ENCODE results near the gene CEMIP. TPM values are rescaled to one million over a fixed set of nuclear protein-coding genes. Genes with fewer than 3 reads are reported as not detected.

CEMIP gene
- total and polyA plus RNA-seq, 2 of the 8 experiments (the other 6 are each of a cell fraction or from before 2014, with no cell fraction given) = 0.11 to 0.60 TPM

DNA sequence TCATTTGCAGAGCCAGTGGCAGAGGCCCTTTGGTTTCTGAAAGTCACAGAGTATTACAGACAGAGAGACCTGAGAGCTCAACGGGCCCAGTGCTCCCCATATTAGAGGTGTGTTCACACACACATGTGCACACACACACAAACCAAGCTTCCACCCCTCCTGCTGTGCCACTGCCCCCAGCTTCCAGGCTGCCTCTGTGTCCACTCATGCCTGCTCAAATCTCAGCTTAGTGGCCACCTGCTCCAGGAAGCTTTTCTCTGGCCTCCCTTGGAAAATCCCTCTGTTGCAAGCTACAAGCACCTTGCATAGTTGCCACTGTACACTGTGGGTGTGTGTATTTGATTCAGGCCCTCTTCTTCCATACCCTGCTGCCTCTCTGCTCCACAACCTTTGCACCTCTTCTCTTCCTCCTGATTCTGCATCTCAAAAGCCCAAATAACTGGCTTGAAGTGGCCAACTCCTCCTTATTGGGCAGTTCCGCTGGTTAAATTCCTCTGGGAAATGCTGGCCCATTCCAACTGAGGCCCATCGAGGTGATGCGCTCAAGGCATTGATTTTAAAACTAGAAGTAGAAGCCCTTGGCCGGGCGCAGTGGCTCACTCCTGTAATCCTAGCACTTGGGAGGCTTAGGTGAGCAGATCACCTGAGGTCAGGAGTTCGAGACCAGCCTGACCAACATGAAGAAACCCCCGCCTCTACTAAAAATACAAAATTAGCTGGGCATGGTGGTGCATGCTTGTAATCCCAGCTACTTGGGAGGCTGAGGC lies 187.4 kb downstream of the CEMIP start:
- Histone ChIP-seq H3K27me3 (replicated peaks in 1 of 4; ENCODE audit: control insufficient read depth in 3 of 4, extremely low read depth in 1 of 4, insufficient read depth in 3 of 4, low read length in 3 of 4) (no peaks in the 10 kb centered on the region), H3K4ac (replicated peaks; ENCODE audit: insufficient read length, low read depth, low read length) (peak overlapping the region; percentile 36), H4K20me1 (replicated peaks in 1 of 2; ENCODE audit: control insufficient read depth in 1 of 2, insufficient read depth in 2 of 2, low read length in 2 of 2) (peaks cover 0 to 7% of the 10 kb centered on the region in 2 experiments), H3K79me2 (ENCODE audit: control insufficient read depth in 1 of 2, insufficient read depth in 2 of 2, low read length in 2 of 2) (no peaks in the 10 kb centered on the region), H3K4me1 (replicated peaks in 1 of 4; ENCODE audit: control insufficient read depth in 3 of 4, insufficient read depth in 4 of 4, low read length in 3 of 4) (peaks cover 13 to 28% (median 21%) of the 10 kb centered on the region in 4 experiments), H4K8ac (ENCODE audit: extremely low read depth, insufficient read depth, low read length) (no peak overlapping the region), H3K14ac (ENCODE audit: insufficient read length) (no peak overlapping the region), H3K56ac (replicated peaks; ENCODE audit: insufficient read length, low read depth, low read length) (no peak overlapping the region), H3K23me2 (ENCODE audit: low read depth, low read length) (no peaks in the 10 kb centered on the region), H3K9ac (replicated peaks in 1 of 4; ENCODE audit: extremely low read depth in 1 of 4, low read depth in 3 of 4, low read length in 3 of 4) (no peak overlapping the region), H3K36me3 (ENCODE audit: control insufficient read depth in 2 of 4, insufficient read depth in 4 of 4, low read length in 3 of 4) (peaks cover 0 to 3% (median 0%) of the 10 kb centered on the region in 4 experiments; a peak in 1 of 8 replicates), H3K23ac (ENCODE audit: insufficient read length) (no peak overlapping the region), H2AFZ (ENCODE audit: low read length) (no peak overlapping the region), H2AK5ac (ENCODE audit: low read depth, low read length) (peak overlapping the region; percentile 96), H3K9me3 (ENCODE audit: insufficient read depth in 2 of 2, low read depth in 1 of 2, low read length in 1 of 2) (no peaks in the 10 kb centered on the region), H3K18ac (ENCODE audit: extremely low read depth, low read length) (peak overlapping the region; percentile 73; the same call in 1 of the 2 replicates), H3K79me1 (ENCODE audit: low read depth, low read length) (no peaks in the 10 kb centered on the region), H2BK120ac (replicated peaks; ENCODE audit: low read depth, low read length) (peak overlapping the region; percentile 19), H4K91ac (replicated peaks; ENCODE audit: insufficient read length, low read length) (peak overlapping the region; percentile 79), H2BK15ac (ENCODE audit: low read length) (no peak overlapping the region; the same call in 1 of the 2 replicates), H3K4me2 (ENCODE audit: insufficient read depth in 1 of 2, low read depth in 2 of 2, low read length in 2 of 2) (peak overlapping the region in 1 of 2 experiments; percentile 57; a peak in 1 of 4 replicates), H2BK5ac (ENCODE audit: low read depth, low read length) (peak overlapping the region; percentile 89; the same call in 1 of the 2 replicates), H3K27ac (ENCODE audit: low read depth, low read length) (peak overlapping the region; percentile 23; the same call in 1 of the 2 replicates), H3K4me3 (ENCODE audit: extremely low read depth in 1 of 4, insufficient read depth in 2 of 4, low read depth in 3 of 4, low read length in 4 of 4) (no peak overlapping the region), H4K5ac (ENCODE audit: insufficient read length, low read depth, low read length) (peak overlapping the region; percentile 3), H2BK20ac (ENCODE audit: low read length) (peak overlapping the region; percentile 84; the same call in 1 of the 2 replicates), H2BK12ac (ENCODE audit: low read depth, low read length) (peak overlapping the region; percentile 94)
- DNase-seq (ENCODE audit: low read depth in 1 of 2, low spot score in 2 of 2) (peak in 1 of 2 experiments; percentile 41), FAIRE-seq (no peak)
- CTCF ChIA-PET (ENCODE audit: partially characterized antibody) = interaction anchor here (0.8 to 5.9 kb wide), 15 partner anchors 10 to 188 kb away, joined by 3 to 94 read pairs (median 5); partner anchors contain the start of gene CEMIP
- TF ChIP-seq SIRT6 (IDR thresholded peaks at IDR 0.05; ENCODE audit: low read length) (no peak), BACH1 (IDR thresholded peaks at IDR 0.05; ENCODE audit: low read length) (no peak), POU5F1 (IDR thresholded peaks at IDR 0.05; ENCODE audit: low read depth, low read length) (no peak), EZH2 (IDR thresholded peaks at IDR 0.05; ENCODE audit: low read depth, low read length, severe bottlenecking) (no peak), NANOG (IDR thresholded peaks at IDR 0.05; ENCODE audit: insufficient read depth, low read depth, low read length, poor library complexity, severe bottlenecking) (no peak), CTCF (IDR thresholded peaks at IDR 0.05; ENCODE audit: control extremely low read depth in 1 of 3, insufficient read depth in 1 of 3, low read depth in 1 of 3, low read length in 3 of 3) (no peak), TAF1 (IDR thresholded peaks at IDR 0.05; ENCODE audit: low read depth, low read length) (no peak), CHD1 (IDR thresholded peaks at IDR 0.05; ENCODE audit: low read depth, low read length) (no peak)
- 88% methylated on average over 8 of the region's 8 CpGs; no CpG with 5 or more reads in 1 of the 2 experiments for WGBS, 2 experiments (ENCODE audit: extremely low coverage in 1 of 2, insufficient coverage in 1 of 2, insufficient read length in 1 of 2, insufficient replicate concordance in 2 of 2, low coverage in 1 of 2, low lambda C conversion rate in 2 of 2, missing lambda C conversion rate in 1 of 2)
- POLR2A ChIA-PET (ENCODE audit: partially characterized antibody) = interaction anchor here (1.4 kb wide), 1 partner anchor 10 kb away, joined by 7 read pairs; no protein-coding TSS in a partner anchor
